VCaP (cell line): ENCODE measurements around the gene SQOR.
A peak's percentile ranks its signal among the peaks of the same experiment; 100 is the strongest.

Experiments used
- H3K27ac ChIP-seq: fragments of 450-650 bp; 2 replicates; pipeline ENCODE4 v1.5.1; 2017
- CTCF ChIP-seq: fragments of 450-650 bp; conservative IDR thresholded peaks from 2 replicates; pipeline ENCODE4 v1.5.1; 2017; ENCODE audit warnings: mild to moderate bottlenecking, moderate library complexity

The SQOR gene

GRCh38 chr15:45641999-45642932, 7.4 kb downstream of the SQOR start:
- no peak overlapping the region for H3K27ac ChIP-seq
- no peak for TF ChIP-seq CTCF

- H3K27ac ChIP-seq = no peak overlapping the region
- TF ChIP-seq CTCF = no peak
Measured at GRCh38 chr15:45644437-45644836, 9.6 kb downstream of the SQOR start.

- no peak overlapping the region for H3K27ac ChIP-seq
- no peak for TF ChIP-seq CTCF
Measured at GRCh38 chr15:45645026-45645980, 10.5 kb downstream of the SQOR start.

- no peak overlapping the region for H3K27ac ChIP-seq
Measured at GRCh38 chr15:45646220-45646619, 11.4 kb downstream of the SQOR start.

GRCh38 chr15:45647828-45648227, 13.0 kb downstream of the SQOR start:
- TF ChIP-seq CTCF = no peak
- peak overlapping the region; percentile 76 for H3K27ac ChIP-seq

More at GRCh38 chr15:45646220-45646619, 11.4 kb downstream of the SQOR start:
- no peak for TF ChIP-seq CTCF

GRCh38 chr15:45648521-45649200, 13.8 kb downstream of the SQOR start:
- no peak for TF ChIP-seq CTCF

GRCh38 chr15:45650007-45650406, 15.2 kb downstream of the SQOR start:
- peak overlapping the region; percentile 76 for H3K27ac ChIP-seq

More at GRCh38 chr15:45648521-45649200, 13.8 kb downstream of the SQOR start:
- H3K27ac ChIP-seq = peak overlapping the region; percentile 76
